GM12891 (cell line): ENCODE measurements around the gene FOXE1.

Experiments
- POLR2A ChIP-seq: IDR thresholded peaks from 2 replicates; pipeline ENCODE4 v1.6.1; 2011; ENCODE audit warnings: low read depth, low read length, control low read depth
- POLR2AphosphoS5 ChIP-seq: IDR thresholded peaks from 2 replicates; pipeline ENCODE4 v1.6.1; 2011; ENCODE audit warnings: low read depth, low read length, control low read depth
- SPI1 ChIP-seq: IDR thresholded peaks from 2 replicates; pipeline ENCODE4 v1.6.1; 2011; ENCODE audit warnings: low read depth, low read length, control low read depth
- TAF1 ChIP-seq: IDR thresholded peaks from 2 replicates; pipeline ENCODE4 v1.6.1; 2011; ENCODE audit warnings: low read depth, low read length, control low read depth

DNA sequence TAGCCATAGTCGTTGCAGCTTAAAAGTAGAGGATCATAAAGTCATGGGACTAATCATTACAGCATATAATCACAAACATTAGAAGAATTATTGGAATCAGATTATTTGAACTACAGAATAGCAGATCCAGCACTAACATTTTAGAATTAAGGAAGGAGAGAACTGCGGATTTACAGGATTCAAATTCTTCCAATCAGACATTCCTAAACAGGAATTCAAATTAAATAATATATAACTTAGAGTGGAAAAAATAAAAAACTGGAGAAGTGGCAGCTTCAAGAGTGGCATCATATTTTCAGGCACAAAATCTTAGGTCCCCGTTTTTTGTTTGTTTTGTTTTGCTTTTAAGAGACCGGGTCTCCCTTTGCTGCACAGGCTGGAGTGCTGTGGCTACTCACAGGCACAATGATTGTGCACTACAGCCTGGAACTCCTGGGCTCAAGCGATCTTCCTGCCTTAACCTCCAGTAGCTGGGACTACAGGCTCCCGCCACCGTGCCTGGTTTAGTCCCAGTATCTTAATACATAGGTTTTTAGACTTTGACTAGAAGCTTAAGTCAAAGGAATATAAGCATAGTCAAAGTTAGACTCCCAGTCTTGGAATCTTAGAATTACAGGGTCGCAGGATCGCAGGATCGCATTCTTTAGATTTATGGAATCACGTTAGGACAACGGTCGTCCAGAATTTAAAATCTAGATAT, 2.1 kb upstream of the FOXE1 start:
- TF ChIP-seq POLR2AphosphoS5 (no peak), POLR2A (no peak), TAF1 (no peak), SPI1 (no peak)
